ENCODE results near the gene CXCL8.

The CXCL8 gene

DNA sequence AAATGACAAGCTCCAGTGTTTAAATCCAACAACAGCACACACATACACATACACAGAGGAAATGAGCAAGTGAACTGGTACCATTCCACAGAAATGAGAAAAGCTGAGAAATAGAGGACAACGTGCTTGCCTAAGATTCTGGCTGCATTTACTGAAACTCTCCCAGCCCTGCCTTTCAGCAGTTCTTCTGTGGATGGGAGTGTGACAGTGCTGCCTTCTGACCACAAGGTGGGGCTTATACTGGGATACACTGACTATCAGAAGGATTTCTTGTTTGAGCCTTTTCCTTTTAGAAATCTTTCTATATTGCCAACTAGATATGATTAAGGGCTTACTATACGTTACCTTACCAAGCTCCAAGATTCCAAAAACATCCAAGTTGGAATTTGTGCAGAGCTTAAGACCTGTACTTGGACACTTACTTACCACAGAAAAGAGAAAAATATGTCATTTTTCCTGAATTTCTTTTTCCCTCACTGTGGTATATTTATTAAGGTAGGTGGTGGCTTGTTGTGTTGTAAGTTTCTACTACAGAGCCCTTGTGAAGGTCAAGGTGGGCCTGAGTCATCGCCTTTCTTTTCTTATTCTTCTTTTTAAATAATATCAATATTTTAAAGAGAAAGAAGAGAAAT, 10.7 kb upstream of the CXCL8 start:
- no peak for TF ChIP-seq GATA3 (IDR thresholded peaks at IDR 0.05; ENCODE audit: low read depth, low read length)
- no peak for TF ChIP-seq GATA2 (IDR thresholded peaks at IDR 0.05; ENCODE audit: low read depth, low read length)

DNA sequence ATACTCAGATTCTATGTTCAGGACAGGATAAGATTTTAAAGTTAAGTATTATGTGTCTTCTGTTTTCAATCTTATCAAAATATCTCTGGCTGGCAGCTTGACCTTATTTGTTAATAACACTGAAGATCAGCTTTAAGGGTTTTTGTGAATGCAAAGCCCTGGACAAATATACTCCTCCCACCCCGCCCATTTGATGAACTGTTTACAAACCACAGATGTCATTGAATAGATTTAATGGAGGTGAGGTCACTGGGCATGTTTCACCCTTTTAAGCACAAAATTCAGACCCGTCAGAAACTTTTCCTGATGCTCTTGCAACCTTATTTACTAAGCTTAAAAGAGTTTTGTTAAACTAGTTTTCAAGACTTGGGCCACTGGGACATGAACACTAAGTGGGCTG, 10.1 kb upstream of the CXCL8 start:
- TF ChIP-seq GATA2 (IDR thresholded peaks at IDR 0.05; ENCODE audit: low read depth, low read length) (no peak), GATA3 (IDR thresholded peaks at IDR 0.05; ENCODE audit: low read depth, low read length) (no peak)

GRCh38 chr4:73730867-73731266, 9.5 kb upstream of the CXCL8 start:
- TF ChIP-seq GATA2 (IDR thresholded peaks at IDR 0.05; ENCODE audit: low read depth, low read length) (no peak), GATA3 (IDR thresholded peaks at IDR 0.05; ENCODE audit: low read depth, low read length) (no peak)

DNA sequence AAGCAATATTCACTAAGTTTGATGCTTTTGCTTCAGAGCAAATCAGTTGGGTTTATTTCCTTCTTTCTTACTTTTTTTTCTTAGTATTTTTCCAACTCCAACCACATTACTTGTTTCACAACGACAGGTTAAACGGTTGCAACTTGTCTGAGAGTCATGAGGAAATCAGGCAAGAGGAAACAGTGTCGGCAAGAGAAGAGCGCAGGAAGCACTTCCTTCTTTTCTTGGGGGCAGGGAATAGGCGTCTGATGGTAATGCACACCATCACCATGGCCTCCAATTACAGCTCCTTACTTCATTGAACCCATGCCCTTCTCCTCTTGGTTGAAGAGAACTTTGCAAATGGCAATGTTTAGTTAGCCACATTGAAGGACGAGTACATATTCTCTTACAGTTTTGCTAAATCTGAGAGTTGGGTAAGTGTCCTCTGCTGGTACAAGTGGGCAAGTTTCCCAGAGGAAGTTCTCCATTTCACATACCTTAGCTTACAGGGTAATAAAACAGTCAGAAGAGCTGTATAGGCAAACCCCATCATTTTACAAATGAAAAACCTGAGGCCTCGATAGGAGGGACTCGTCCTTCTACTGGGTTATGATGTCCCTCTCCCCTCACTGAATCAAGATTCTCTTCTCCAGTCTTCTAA, 8.3 kb upstream of the CXCL8 start:
- TF ChIP-seq GATA3 (IDR thresholded peaks at IDR 0.05; ENCODE audit: low read depth, low read length): no peak
- TF ChIP-seq GATA2 (IDR thresholded peaks at IDR 0.05; ENCODE audit: low read depth, low read length): no peak

- no peak for TF ChIP-seq GATA3 (IDR thresholded peaks at IDR 0.05; ENCODE audit: low read depth, low read length)
- TF ChIP-seq GATA2 (IDR thresholded peaks at IDR 0.05; ENCODE audit: low read depth, low read length): no peak
Measured at GRCh38 chr4:73732759-73733431, 7.5 kb upstream of the CXCL8 start.

GRCh38 chr4:73734530-73735001, 5.8 kb upstream of the CXCL8 start:
- TF ChIP-seq GATA3 (IDR thresholded peaks at IDR 0.05; ENCODE audit: low read depth, low read length) (no peak), GATA2 (IDR thresholded peaks at IDR 0.05; ENCODE audit: low read depth, low read length) (no peak)

DNA sequence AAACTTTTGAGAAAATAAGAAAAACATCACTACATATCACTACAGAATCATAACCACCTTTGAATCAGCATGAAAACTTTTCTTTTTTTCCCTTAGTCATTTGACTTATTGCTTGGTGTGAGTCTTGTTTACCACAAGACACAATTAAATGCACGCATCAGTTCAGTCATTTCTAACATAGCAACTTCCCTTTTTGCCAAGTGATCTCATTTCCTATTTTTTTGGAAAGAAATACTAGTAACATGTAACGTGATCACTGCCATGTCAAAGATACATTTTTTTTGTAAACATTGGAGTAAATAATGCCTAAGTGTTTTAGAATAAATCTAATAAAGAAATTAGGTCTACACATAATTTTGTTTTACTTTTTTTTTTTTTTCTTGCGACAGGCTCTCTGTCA, 5.1 kb upstream of the CXCL8 start:
- TF ChIP-seq GATA3 (IDR thresholded peaks at IDR 0.05; ENCODE audit: low read depth, low read length) (no peak), GATA2 (IDR thresholded peaks at IDR 0.05; ENCODE audit: low read depth, low read length) (no peak)

DNA sequence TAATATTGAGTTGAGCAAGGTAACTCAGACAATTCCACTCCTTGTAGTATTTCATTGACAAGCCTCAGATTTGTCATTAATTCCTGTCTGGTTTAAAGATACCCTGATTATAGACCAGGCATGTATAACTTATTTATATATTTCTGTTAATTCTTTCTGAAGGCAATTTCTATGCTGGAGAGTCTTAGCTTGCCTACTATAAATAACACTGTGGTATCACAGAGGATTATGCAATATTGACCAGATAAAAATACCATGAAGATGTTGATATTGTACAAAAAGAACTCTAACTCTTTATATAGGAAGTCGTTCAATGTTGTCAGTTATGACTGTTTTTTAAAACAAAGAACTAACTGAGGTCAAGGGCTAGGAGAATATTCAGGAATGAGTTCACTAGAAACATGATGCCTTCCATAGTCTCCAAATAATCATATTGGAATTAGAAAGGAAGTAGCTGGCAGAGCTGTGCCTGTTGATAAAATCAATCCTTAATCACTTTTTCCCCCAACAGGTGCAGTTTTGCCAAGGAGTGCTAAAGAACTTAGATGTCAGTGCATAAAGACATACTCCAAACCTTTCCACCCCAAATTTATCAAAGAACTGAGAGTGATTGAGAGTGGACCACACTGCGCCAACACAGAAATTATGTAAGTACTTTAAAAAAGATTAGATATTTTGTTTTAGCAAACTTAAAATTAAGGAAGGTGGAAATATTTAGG, 821 bp downstream of the CXCL8 start:
- no peak for TF ChIP-seq GATA2 (IDR thresholded peaks at IDR 0.05; ENCODE audit: low read depth, low read length)
- TF ChIP-seq GATA3 (IDR thresholded peaks at IDR 0.05; ENCODE audit: low read depth, low read length): no peak

- TF ChIP-seq GATA3 (IDR thresholded peaks at IDR 0.05; ENCODE audit: low read depth, low read length) (no peak), GATA2 (IDR thresholded peaks at IDR 0.05; ENCODE audit: low read depth, low read length) (no peak)
Measured at GRCh38 chr4:73741750-73742489, 1.6 kb downstream of the CXCL8 start.

GRCh38 chr4:73742490-73743160, 2.3 kb downstream of the CXCL8 start:
- TF ChIP-seq GATA3 (IDR thresholded peaks at IDR 0.05; ENCODE audit: low read depth, low read length): no peak
- no peak for TF ChIP-seq GATA2 (IDR thresholded peaks at IDR 0.05; ENCODE audit: low read depth, low read length)

DNA sequence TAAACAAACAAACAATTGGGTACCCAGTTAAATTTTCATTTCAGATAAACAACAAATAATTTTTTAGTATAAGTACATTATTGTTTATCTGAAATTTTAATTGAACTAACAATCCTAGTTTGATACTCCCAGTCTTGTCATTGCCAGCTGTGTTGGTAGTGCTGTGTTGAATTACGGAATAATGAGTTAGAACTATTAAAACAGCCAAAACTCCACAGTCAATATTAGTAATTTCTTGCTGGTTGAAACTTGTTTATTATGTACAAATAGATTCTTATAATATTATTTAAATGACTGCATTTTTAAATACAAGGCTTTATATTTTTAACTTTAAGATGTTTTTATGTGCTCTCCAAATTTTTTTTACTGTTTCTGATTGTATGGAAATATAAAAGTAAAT, 2.9 kb downstream of the CXCL8 start:
- no peak for TF ChIP-seq GATA3 (IDR thresholded peaks at IDR 0.05; ENCODE audit: low read depth, low read length)
- no peak for TF ChIP-seq GATA2 (IDR thresholded peaks at IDR 0.05; ENCODE audit: low read depth, low read length)

DNA sequence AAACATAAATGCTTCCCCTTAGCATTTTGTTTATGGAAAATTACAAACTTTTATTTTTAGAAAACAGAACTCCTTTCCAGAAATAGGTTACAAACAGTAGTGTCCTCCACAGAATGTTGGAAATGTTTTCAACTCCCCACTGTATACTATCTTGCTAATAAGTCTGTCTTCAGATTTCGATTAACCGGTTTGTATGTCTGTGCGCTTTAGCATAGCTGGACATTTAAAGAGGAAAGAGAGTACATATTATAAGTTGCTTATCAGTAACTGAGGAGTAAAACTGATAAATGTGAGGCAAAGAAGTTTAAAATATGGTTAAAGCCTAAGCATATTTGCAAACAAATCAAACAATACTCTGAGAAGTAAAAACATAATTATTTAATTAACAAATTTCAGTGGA, 3.4 kb downstream of the CXCL8 start:
- TF ChIP-seq GATA3 (IDR thresholded peaks at IDR 0.05; ENCODE audit: low read depth, low read length) (no peak), GATA2 (IDR thresholded peaks at IDR 0.05; ENCODE audit: low read depth, low read length) (no peak)

GRCh38 chr4:73744203-73744602, 3.8 kb downstream of the CXCL8 start:
- TF ChIP-seq GATA2 (IDR thresholded peaks at IDR 0.05; ENCODE audit: low read depth, low read length) (no peak), GATA3 (IDR thresholded peaks at IDR 0.05; ENCODE audit: low read depth, low read length) (no peak)
